Lower lobe of right lung (tissue), 2 donors: ENCODE results near the gene MBLAC1. TPM values are rescaled to one million over a fixed set of nuclear protein-coding genes. Genes with fewer than 3 reads are reported as not detected.

Experiments used
- ATAC-seq, 2 donors: fragments of 200-7000 bp; cut with Tn5 transposase; one replicate each; pipeline ENCODE4 v1.9.1; 2020 to 2022; ENCODE audit warnings: mild to moderate bottlenecking in 2 of 2, moderate library complexity in 2 of 2
- DNase-seq: peaks from one replicate; pipeline ENCODE4 v3.0.0-alpha.2; 2020
- H3K27ac ChIP-seq: fragments of 200-600 bp; one replicate; pipeline ENCODE4 v1.8.0; 2022
- H3K27me3 ChIP-seq: fragments of 200-600 bp; one replicate; pipeline ENCODE4 v1.8.0; 2022; ENCODE audit warnings: low read depth
- H3K36me3 ChIP-seq: fragments of 200-600 bp; one replicate; pipeline ENCODE4 v1.8.0; 2022; ENCODE audit warnings: mild to moderate bottlenecking
- H3K4me1 ChIP-seq: fragments of 200-600 bp; one replicate; pipeline ENCODE4 v1.8.0; 2022
- H3K4me3 ChIP-seq: fragments of 200-600 bp; one replicate; pipeline ENCODE4 v1.8.0; 2022; ENCODE audit warnings: mild to moderate bottlenecking
- H3K9me3 ChIP-seq: fragments of 200-600 bp; one replicate; pipeline ENCODE4 v1.8.0; 2022
- CTCF ChIP-seq: fragments of 200-600 bp; IDR thresholded peaks from one replicate; pipeline ENCODE4 v1.8.0; 2022; ENCODE audit warnings: antibody characterized with exemption, mild to moderate bottlenecking
- intact Hi-C: fragments of 100-400 bp; cut with DNase I; formaldehyde crosslinking; loops from one replicate; pipeline ENCODE4 v1.11.0; 2022
- total RNA-seq: library from RNA; stranded (reverse); fragmentation: NEBNext Ultra II Directional; extraction: Animal tissue kit (Norgen Biotek cat#: 25700); gene quantifications from one replicate; pipeline ENCODE4 v1.2.1, GENCODE V29; 2021
- donor health status: DM: no; HTN: yes; CAD: no; lungs with severe emphysema.

MBLAC1 gene
- total RNA-seq, 1 donor from 2014 or later, result 2.7 TPM

DNA sequence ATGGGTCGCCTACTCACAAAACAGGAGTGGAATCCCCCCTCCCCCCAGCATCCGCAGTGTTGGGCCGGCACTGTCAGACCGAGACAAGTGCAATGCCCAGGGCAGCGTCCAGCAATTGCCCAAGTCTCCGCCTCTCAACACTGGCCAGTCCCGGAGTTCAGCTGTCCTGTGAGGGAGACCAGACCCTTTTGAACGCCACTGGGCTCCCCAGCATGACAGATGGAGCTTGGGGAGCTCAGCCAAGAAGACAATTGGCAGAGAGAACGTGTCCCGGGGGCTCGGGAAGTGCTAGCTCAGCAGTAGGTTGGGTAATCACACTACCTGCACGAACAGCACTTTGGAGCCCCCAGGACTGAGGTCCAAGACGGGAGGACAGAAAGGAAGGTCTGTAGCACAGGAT is 33.3 kb upstream of the MBLAC1 start:
- Histone ChIP-seq H3K4me3 (no peak overlapping the region), H3K27ac (no peak overlapping the region), H3K27me3 (no peaks in the 10 kb centered on the region), H3K9me3 (no peaks in the 10 kb centered on the region), H3K36me3 (peaks cover 82% of the 10 kb centered on the region), H3K4me1 (peaks cover 23% of the 10 kb centered on the region)
- intact Hi-C loops, result no loop called here
- DNase-seq, result no peak
- no peak for ATAC-seq
- no peak for TF ChIP-seq CTCF

DNA sequence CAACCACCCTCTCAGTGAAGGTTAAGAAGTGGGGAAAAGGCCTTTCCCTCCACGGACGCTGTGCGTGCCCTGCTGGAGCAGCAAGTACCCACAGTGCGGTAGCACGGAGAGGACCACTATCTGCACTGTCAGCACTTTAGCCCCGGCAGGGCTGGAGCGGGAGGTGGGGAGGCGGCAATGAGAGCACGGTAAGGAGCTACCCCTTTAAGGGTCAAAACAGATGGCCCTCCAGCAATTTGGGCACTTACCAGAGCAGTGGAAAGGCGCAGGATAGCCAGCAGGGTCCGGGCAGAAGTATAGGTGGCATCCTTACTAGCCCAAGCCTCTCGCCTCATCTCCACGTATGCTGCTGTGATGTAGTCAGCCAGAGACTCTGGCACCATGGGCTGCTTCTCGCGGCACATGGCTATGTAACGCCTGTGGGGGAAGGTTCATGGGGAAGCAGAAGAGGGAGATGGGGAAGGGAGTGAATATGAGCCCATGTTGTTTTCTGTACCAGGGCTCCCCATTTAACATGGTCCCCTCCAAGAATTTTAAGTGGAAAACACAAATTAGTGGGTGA is 32.8 kb upstream of the MBLAC1 start:
- no peaks in the 10 kb centered on the region for H3K27me3 ChIP-seq
- H3K27ac ChIP-seq, result no peak overlapping the region
- DNase-seq (no peak), ATAC-seq (no peak)
- intact Hi-C loops, result no loop called here
- H3K36me3 ChIP-seq, result peaks cover 87% of the 10 kb centered on the region
- no peak for TF ChIP-seq CTCF
- H3K4me1 ChIP-seq, result peaks cover 23% of the 10 kb centered on the region
- H3K4me3 ChIP-seq, result no peak overlapping the region
- H3K9me3 ChIP-seq, result no peaks in the 10 kb centered on the region

DNA sequence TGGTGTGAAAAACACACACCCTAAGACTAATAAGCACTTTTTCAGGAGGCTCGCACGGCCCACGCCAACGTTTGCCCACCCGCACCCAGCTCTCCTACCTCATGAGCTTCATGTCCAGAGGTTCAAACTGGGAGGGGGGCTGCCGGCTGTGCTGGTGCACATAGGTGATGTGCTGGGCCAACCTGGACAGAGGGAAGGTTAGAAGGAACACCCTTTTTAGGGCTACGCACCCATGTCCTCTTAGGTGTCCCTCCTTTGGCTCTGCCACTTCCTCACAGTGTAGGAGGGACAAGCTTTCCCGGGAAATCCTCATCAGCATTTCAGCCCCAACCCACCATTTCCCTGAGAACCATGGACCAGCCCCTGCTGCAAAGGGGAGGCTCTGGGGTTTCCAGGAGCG is 31.5 kb upstream of the MBLAC1 start:
- Histone ChIP-seq H3K4me1 (peaks cover 23% of the 10 kb centered on the region), H3K36me3 (peaks cover 92% of the 10 kb centered on the region)

GRCh38 chr7:100095704-100096103 is 31.1 kb upstream of the MBLAC1 start:
- Histone ChIP-seq H3K9me3 (no peaks in the 10 kb centered on the region), H3K4me1 (peaks cover 22% of the 10 kb centered on the region), H3K36me3 (peaks cover 88% of the 10 kb centered on the region), H3K4me3 (no peak overlapping the region), H3K27ac (no peak overlapping the region), H3K27me3 (no peaks in the 10 kb centered on the region)
- no peak for DNase-seq
- TF ChIP-seq CTCF, result no peak
- no peak for ATAC-seq
- intact Hi-C loops, result no loop called here

More for the DNA sequence above, 31.5 kb upstream of the MBLAC1 start:
- Histone ChIP-seq H3K27ac (no peak overlapping the region), H3K9me3 (no peaks in the 10 kb centered on the region), H3K4me3 (no peak overlapping the region), H3K27me3 (no peaks in the 10 kb centered on the region)
- DNase-seq (no peak), ATAC-seq (no peak)
- TF ChIP-seq CTCF, result no peak
- intact Hi-C loops, result no loop called here

- TF ChIP-seq CTCF, result no peak
- DNase-seq (no peak), ATAC-seq (no peak)
- H3K27me3 ChIP-seq, result no peaks in the 10 kb centered on the region
- no peaks in the 10 kb centered on the region for H3K9me3 ChIP-seq
- no peak overlapping the region for H3K4me3 ChIP-seq
- H3K4me1 ChIP-seq, result peaks cover 24% of the 10 kb centered on the region
- peaks cover 68% of the 10 kb centered on the region for H3K36me3 ChIP-seq
- no peak overlapping the region for H3K27ac ChIP-seq
- intact Hi-C loops, result no loop called here
Observed at GRCh38 chr7:100098913-100099312, 27.9 kb upstream of the MBLAC1 start.

DNA sequence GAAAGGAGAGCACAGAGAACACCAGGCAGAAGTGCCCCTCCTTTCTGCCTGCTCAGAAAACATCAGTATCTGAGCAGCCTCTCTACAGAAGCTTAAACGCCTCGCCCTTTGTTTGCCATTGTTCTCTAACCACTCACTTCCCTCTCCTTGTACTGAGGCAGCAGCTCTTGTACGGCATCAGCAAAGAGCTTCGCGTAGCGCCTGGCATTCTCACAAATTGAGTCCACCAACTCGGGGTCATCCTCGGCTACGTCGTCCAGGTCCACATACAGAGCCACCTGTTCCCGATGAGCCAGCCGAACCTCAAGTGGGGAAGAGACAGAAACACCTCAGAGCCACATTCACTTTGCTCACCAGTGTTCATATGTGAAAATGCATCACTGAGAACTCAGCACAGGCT is 27.3 kb upstream of the MBLAC1 start:
- H3K27me3 ChIP-seq, result no peaks in the 10 kb centered on the region
- DNase-seq, result no peak
- no peak for ATAC-seq
- no peak overlapping the region for H3K27ac ChIP-seq
- peaks cover 24% of the 10 kb centered on the region for H3K4me1 ChIP-seq
- intact Hi-C loops, result no loop called here
- no peak for TF ChIP-seq CTCF
- H3K36me3 ChIP-seq, result peaks cover 68% of the 10 kb centered on the region
- H3K4me3 ChIP-seq, result peak overlapping the region; percentile 97
- no peaks in the 10 kb centered on the region for H3K9me3 ChIP-seq
